ENCODE measurements around the gene ST7.

DNA sequence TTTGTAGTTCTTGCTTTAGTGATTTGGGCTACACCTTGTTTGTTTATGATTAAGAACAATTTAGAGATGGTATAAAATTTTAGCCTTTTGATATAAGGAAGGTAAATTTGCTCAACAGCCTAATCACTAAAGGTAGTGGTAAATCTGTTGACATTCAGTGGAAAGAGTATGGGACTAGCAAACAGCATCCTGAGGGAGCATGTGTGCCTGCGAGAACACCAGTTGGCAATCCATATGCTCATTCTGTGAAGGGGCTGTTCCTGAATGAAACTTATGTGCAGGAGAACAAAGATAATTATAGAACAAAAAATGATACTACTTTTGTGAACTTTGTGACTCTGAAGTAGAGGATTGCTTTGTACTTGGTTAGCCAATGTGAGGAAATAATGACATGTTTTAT lies 46.9 kb upstream of the ST7 start:
- TF ChIP-seq, protein P1, sequence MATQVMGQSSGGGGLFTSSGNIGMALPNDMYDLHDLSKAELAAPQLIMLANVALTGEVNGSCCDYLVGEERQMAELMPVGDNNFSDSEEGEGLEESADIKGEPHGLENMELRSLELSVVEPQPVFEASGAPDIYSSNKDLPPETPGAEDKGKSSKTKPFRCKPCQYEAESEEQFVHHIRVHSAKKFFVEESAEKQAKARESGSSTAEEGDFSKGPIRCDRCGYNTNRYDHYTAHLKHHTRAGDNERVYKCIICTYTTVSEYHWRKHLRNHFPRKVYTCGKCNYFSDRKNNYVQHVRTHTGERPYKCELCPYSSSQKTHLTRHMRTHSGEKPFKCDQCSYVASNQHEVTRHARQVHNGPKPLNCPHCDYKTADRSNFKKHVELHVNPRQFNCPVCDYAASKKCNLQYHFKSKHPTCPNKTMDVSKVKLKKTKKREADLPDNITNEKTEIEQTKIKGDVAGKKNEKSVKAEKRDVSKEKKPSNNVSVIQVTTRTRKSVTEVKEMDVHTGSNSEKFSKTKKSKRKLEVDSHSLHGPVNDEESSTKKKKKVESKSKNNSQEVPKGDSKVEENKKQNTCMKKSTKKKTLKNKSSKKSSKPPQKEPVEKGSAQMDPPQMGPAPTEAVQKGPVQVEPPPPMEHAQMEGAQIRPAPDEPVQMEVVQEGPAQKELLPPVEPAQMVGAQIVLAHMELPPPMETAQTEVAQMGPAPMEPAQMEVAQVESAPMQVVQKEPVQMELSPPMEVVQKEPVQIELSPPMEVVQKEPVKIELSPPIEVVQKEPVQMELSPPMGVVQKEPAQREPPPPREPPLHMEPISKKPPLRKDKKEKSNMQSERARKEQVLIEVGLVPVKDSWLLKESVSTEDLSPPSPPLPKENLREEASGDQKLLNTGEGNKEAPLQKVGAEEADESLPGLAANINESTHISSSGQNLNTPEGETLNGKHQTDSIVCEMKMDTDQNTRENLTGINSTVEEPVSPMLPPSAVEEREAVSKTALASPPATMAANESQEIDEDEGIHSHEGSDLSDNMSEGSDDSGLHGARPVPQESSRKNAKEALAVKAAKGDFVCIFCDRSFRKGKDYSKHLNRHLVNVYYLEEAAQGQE (IDR thresholded peaks at IDR 0.05; ENCODE audit: insufficient read depth in 1 of 2, low read depth in 2 of 2, low read length in 1 of 2): no peak
- TF ChIP-seq CTCF (IDR thresholded peaks at IDR 0.05): no peak

All from Panc1 (cell line).